Measurements from ENCODE around the gene SHROOM1.

- TF ChIP-seq REST (IDR thresholded peaks at IDR 0.05; ENCODE audit: borderline replicate concordance) (no peak), CTCF (IDR thresholded peaks at IDR 0.05; ENCODE audit: poor library complexity, severe bottlenecking) (no peak), MXI1 (conservative IDR thresholded peaks at IDR 0.05; ENCODE audit: poor library complexity, severe bottlenecking) (no peak), TAF1 (IDR thresholded peaks at IDR 0.05; ENCODE audit: low read depth) (no peak), EZH2 (IDR thresholded peaks at IDR 0.05; ENCODE audit: borderline replicate concordance, insufficient read depth, low read length, poor library complexity, severe bottlenecking) (no peak), POLR2AphosphoS5 (IDR thresholded peaks at IDR 0.05) (no peak), RAD21 (conservative IDR thresholded peaks at IDR 0.05) (no peak)
Observed at GRCh38 chr5:132812123-132812765, 18.2 kb downstream of the SHROOM1 start.
